ENCODE results near the gene BLZF1.
"Not testable (repeated sequence)": the region's sequence is repeated elsewhere in the genome, so short reads cannot be mapped to it uniquely, and the experiment has no call there.

Gene BLZF1

GRCh38 chr1:169361281-169361680, 6.7 kb upstream of the BLZF1 start:
- no peak for DNase-seq

- no peak for DNase-seq
Observed at GRCh38 chr1:169363046-169363730, 4.8 kb upstream of the BLZF1 start.

GRCh38 chr1:169364948-169365347, 3.0 kb upstream of the BLZF1 start:
- no peak for DNase-seq

- DNase-seq: peak in 1 of 2 experiments; percentile 25
Observed at GRCh38 chr1:169367096-169367685, 804 bp upstream of the BLZF1 start.

- peak in 1 of 2 experiments; percentile 42 for DNase-seq
Observed at GRCh38 chr1:169368406-169368769, 393 bp downstream of the BLZF1 start.

- no peak for DNase-seq
Observed at GRCh38 chr1:169371404-169371803, 3.4 kb downstream of the BLZF1 start.

GRCh38 chr1:169381162-169381561, 13.2 kb downstream of the BLZF1 start:
- DNase-seq: no peak

- DNase-seq: no peak
Observed at GRCh38 chr1:169383449-169383848, 15.5 kb downstream of the BLZF1 start.

GRCh38 chr1:169387399-169387798, 19.4 kb downstream of the BLZF1 start:
- DNase-seq: no peak

- no peak for DNase-seq
Observed at GRCh38 chr1:169390303-169390702, 22.3 kb downstream of the BLZF1 start.

GRCh38 chr1:169392406-169392805, 24.4 kb downstream of the BLZF1 start:
- DNase-seq: no peak

GRCh38 chr1:169395955-169396354, 28.0 kb downstream of the BLZF1 start:
- DNase-seq: no peak

- not testable (repeated sequence) for DNase-seq
Observed at GRCh38 chr1:169402578-169402977, 34.6 kb downstream of the BLZF1 start.

GRCh38 chr1:169408340-169408739, 40.3 kb downstream of the BLZF1 start:
- DNase-seq: not testable (repeated sequence)

GRCh38 chr1:169414952-169415351, 47.0 kb downstream of the BLZF1 start:
- no peak for DNase-seq

- no peak for DNase-seq
Observed at GRCh38 chr1:169421309-169421708, 53.3 kb downstream of the BLZF1 start.

GRCh38 chr1:169426174-169426705, 58.2 kb downstream of the BLZF1 start:
- DNase-seq: peak in 1 of 2 experiments; percentile 35

- peak; percentile 95 to 97 for DNase-seq
Observed at GRCh38 chr1:169427081-169427641, 59.2 kb downstream of the BLZF1 start, which contains the start of gene CCDC181. Gene CCDC181 (minus strand): TSS chr1:169427474. CDS start chr1:169424927, 2,547 bp downstream.
